Activated CD4-positive, CD25-positive, alpha-beta regulatory T cell treated with anti-CD3 and anti-CD28 coated beads, Interleukin-2, amount 50 U/mL, for 72 hours (primary cell): ENCODE results near the gene PCARE.

ENCODE experiments used
- DNase-seq: peaks from one replicate; pipeline ENCODE4 v3.0.0; 2021

The PCARE gene

DNA sequence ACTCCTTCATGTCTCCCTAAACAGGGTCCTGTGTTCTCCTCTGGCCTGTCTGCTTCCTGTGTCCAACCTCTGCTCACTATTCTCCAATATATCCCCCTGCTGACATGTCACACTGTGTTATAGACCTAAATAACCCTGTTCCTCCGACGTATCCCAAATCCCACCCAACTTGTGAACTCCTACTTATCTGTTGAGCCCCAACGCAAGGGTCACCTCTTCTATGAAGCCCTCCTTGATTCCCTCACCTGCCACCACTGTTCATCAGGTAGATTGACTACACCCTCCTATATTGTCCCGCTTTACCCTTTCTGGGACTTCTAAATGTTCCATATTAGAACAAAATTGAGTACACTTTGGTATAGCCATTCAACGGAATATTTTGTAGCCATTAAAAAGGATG lies 42.1 kb downstream of the PCARE start:
- DNase-seq, result no peak

DNA sequence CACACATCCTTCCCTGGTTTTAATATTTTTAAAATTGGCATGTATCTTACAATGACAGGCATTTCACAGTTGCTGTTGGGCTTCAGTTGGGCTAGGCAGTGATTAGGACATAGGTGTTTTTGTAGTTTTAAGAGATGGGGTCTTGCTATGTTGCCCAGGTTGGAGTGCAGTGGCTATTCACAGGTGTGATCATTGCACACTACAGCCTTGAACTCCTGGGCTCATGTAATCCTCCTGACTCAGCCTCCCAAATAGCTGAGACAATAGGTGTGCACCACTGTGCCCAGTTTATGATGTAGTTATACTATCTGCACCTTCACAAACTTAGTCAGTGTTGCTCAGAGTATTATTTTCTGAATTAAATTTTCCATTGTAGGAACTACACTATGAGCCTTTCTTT lies 43.3 kb downstream of the PCARE start:
- DNase-seq, result no peak

DNA sequence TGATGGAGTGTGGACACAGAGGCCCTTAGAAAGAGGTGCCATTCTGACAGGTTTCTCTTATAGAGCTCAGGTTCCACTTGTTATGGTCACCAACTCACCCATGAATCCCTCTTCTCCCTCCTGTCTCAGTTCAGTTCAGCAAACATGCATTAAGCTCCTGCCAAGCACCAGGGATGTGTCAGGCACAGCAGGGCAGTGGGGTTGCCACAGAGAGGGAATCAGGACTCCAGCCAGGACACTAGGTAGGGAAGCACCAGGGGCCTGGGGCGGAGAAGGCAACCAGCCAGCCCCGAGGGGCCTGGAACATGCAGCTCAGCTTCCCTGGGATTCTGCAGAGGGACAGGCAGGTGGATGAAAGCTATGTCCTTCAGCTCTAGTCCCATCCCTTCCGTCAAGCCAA lies 48.6 kb downstream of the PCARE start:
- no peak for DNase-seq

- no peak for DNase-seq
Measured at GRCh38 chr2:29024882-29025430, 49.4 kb downstream of the PCARE start.

GRCh38 chr2:29023188-29023587 lies 51.1 kb downstream of the PCARE start:
- DNase-seq, result no peak

DNA sequence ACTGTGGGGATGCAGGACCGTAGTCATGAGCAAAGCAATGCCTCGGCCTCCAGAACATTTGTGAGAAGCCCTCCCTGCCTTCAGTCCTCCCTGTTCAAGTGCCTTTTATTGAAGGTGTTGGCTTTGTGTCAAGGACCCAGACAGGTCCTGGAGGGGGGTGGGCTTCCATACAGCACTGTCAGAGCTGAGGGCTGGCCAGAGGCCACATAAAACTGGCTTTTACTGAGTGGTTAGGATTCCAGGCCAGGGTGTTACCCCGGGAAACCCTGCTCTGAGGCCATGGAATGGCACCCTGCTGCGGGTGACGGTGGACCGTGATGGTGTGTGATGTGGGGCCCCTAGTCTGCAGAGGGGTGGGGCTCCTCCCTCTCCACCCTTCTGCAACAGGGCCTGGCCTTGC lies 51.6 kb downstream of the PCARE start:
- DNase-seq, result no peak

GRCh38 chr2:29021886-29022285 lies 52.4 kb downstream of the PCARE start:
- DNase-seq, result no peak

DNA sequence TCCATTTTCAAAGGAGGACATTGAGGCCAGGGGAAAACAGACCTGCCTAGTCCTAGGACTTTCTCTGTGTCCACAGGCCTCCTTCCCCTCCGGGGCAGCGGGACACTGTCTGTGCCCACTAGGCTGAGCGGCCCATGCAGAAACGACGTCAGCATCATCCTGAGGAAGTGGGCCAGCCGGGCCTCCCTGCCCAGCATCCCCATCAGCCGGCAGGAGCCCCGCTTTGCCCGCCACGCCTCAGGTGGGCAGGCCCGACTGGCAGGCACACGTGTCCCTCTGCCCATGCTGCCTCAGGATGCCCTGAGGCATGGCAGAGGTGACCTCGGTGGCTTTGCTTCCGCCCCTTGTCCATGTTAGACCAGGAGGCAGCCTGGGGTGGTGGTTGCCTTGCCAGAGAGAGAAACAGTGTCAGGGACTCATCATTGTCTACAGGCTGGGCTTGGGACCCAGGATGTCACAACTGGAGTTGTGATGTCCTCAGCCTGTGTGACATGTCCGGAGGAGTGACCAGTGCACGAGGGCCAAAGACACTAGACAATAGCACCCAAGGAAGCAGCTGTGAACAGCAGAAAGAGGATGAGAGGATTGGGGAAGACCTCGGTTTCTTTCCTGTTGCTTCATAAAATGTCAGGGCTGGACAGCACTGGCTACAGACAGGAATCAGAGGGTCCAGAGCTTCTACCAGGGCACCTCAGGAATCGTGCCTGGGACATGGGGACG lies 56.4 kb downstream of the PCARE start:
- DNase-seq, result no peak

- no peak for DNase-seq
Measured at GRCh38 chr2:29016504-29016903, 57.8 kb downstream of the PCARE start.

DNA sequence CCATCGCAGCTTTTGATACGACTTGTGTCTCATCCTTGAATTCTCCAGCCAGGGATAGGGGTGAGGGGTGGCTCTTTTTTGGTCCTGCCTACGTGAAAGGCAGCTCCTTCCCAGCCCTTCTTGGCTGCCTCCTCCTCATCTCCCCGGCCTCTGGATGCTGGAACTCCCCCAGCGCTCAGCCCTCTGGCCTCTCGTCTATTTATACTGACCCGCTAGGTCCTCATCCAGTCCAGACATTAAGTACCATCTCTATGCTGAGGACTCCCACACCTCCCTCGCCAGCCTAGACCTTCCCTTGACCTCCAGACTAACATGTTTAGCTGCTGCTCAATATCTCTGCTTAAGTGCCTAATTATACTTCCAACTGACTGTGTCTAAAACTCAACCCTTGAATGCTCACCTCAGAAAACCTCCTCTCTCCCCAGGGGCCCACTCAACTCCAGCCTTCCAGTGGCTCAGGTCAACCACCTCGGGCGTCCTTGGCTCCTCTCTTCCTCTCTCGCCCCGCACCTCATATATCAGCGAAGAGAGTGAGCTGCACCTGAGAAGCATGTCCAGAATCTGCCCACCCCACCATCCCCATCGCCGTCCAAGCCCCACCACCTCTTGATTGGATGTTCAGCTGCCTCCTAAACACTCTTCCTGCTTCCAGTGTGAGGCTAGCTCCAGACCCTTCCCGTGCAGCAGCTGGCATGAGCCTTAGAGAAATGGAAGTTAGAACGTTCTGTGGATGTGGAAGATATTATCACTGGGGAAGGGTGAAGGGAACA lies 58.4 kb downstream of the PCARE start:
- DNase-seq, result no peak

- DNase-seq, result peak; percentile 55
Measured at GRCh38 chr2:29014811-29015421, 59.4 kb downstream of the PCARE start.

DNA sequence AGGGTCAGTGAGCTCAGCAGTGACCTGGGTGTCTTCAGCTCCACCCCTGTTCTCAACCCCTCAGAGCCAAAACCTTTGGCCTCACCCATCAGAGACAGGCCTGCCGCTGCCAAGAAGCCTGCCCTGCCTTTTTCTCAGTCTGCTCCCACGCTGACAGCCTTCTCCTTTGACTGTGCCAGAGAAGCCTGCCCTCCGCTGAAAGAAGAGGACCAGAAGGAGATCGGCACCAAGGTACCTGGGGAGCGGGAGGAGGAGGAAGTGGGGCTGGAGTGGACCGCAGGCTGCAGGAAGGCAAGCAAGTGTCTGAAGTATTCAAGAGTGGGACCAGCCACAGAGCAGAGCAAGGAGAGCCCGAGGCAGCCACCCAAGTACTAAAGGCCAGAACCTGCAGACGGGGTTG lies 60.0 kb downstream of the PCARE start:
- peak; percentile 41 for DNase-seq

GRCh38 chr2:29013057-29013780 lies 61.1 kb downstream of the PCARE start:
- DNase-seq, result no peak

DNA sequence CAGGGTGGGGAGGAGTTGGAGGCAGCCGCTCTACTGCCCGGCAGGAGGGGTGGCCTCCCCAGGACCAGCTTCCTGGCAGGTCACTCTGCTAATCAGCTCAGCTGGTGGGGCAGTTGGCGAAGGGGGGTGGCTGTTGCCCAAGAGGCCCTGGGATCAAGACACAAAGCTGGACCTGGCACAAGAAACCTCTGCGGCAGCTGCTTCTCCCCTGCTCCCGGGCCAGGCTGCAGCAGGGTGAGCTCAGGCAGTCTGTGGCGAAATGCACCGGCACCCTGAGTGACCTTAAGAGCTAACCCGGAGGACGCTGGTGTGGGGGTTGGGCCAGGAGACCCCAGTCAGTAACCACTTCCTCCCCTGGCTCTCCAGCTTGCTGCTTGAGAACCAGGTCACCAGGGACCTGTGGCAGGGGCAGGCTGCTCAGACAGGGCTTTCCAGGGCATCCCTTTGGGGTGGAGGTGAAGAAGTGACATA lies 62.1 kb downstream of the PCARE start:
- no peak for DNase-seq
